Caco-2 (cell line): Measurements from ENCODE around the gene TPPP2. TPM values are rescaled to one million over a fixed set of nuclear protein-coding genes. Genes with fewer than 3 reads are reported as not detected.

Source experiments
- BruUV-seq: library from RNA; stranded (reverse); fragments of 400-500 nt; replicated peaks from 2 replicates; lab custom pipeline; 2021; lab: Mats Ljungman, UMichigan
- CTCF ChIA-PET: fragments of 300-600 bp; sonication (Branson Sonifier 250); formaldehyde crosslinking; loops from one replicate; lab custom pipeline; 2022; ENCODE audit warnings: antibody characterized with exemption; lab: Charles Lee
- POLR2A ChIA-PET: fragments of 300-600 bp; sonication (Branson Sonifier 250); formaldehyde crosslinking; loops from one replicate; lab custom pipeline; 2022; ENCODE audit warnings: antibody characterized with exemption; lab: Charles Lee
- DNase-seq, 2 experiments: peaks; one replicate each; pipeline versions ENCODE4 v3.0.0 to v3.0.0-alpha.2; 2020 to 2022
- H3K27me3 ChIP-seq: replicated peaks from 2 replicates; pipeline ENCODE4 v1.6.0; 2011; ENCODE audit warnings: low read length; ENCODE audit not compliant: control insufficient read depth, insufficient read depth
- H3K36me3 ChIP-seq: 2 replicates; pipeline ENCODE4 v1.5.1; 2011; ENCODE audit warnings: low read length; ENCODE audit not compliant: control insufficient read depth, insufficient read depth
- H3K4me1 ChIP-seq: fragments of 250-450 bp; sonication (Bioruptor Pico); 2 replicates; pipeline ENCODE4 v1.5.1; 2020; ENCODE audit warnings: mild to moderate bottlenecking
- H3K4me3 ChIP-seq: 2 replicates; pipeline ENCODE4 v1.5.1; 2011; ENCODE audit warnings: low read depth, mild to moderate bottlenecking, control low read depth, low read length
- H3K9me3 ChIP-seq: fragments of 250-450 bp; sonication (Bioruptor Pico); 2 replicates; pipeline ENCODE4 v1.5.1; 2020; ENCODE audit warnings: mild to moderate bottlenecking, moderate library complexity
- H3K27ac Mint-ChIP-seq: one replicate; pipeline ENCODE4 v1.8.0; 2022; ENCODE audit warnings: mixed read lengths; ENCODE audit not compliant: unreplicated experiment
- H3K27me3 Mint-ChIP-seq: one replicate; pipeline ENCODE4 v1.8.0; 2022; ENCODE audit warnings: mixed read lengths; ENCODE audit not compliant: insufficient read depth, unreplicated experiment
- H3K36me3 Mint-ChIP-seq: one replicate; pipeline ENCODE4 v1.8.0; 2022; ENCODE audit warnings: mild to moderate bottlenecking, mixed read lengths; ENCODE audit not compliant: insufficient read depth, unreplicated experiment
- H3K4me1 Mint-ChIP-seq: one replicate; pipeline ENCODE4 v1.8.0; 2022; ENCODE audit warnings: low read depth, mixed read lengths; ENCODE audit not compliant: unreplicated experiment
- H3K4me3 Mint-ChIP-seq: one replicate; pipeline ENCODE4 v1.8.0; 2022; ENCODE audit warnings: mild to moderate bottlenecking, moderate library complexity, mixed read lengths; ENCODE audit not compliant: unreplicated experiment
- H3K9me3 Mint-ChIP-seq: one replicate; pipeline ENCODE4 v1.8.0; 2022; ENCODE audit warnings: mixed read lengths; ENCODE audit not compliant: unreplicated experiment
- intact Hi-C: fragments of 100-400 bp; cut with micrococcal nuclease; formaldehyde crosslinking; loops from one replicate; pipeline ENCODE4 v1.10.0; 2022; ENCODE audit not compliant: unreplicated experiment
- total RNA-seq: library from RNA; stranded (reverse); gene quantifications from 2 replicates; pipeline ENCODE4 v1.2.3, GENCODE V29; 2022
- TF ChIP-seq, protein P1 (sequence below), 2 experiments: fragments of 200-600 bp in 1 of 2; IDR thresholded peaks; 1 replicate in 1 of 2; 2 replicates in 1 of 2; pipeline versions ENCODE4 v1.5.1 to v1.8.0; 2011 to 2022; ENCODE audit warnings: antibody characterized with exemption in 1 of 2, control low read depth in 1 of 2, inconsistent platforms in 1 of 2, low read depth in 1 of 2, low read length in 1 of 2, mild to moderate bottlenecking in 1 of 2, moderate library complexity in 1 of 2; ENCODE audit not compliant: insufficient read depth in 1 of 2, severe bottlenecking in 1 of 2, unreplicated experiment in 1 of 2

The TPPP2 gene
- total RNA-seq, 1 experiment from 2014 or later: not detected

- Histone ChIP-seq H3K4me3 (peak overlapping the region; percentile 76), H3K4me1 (peaks cover 6% of the 10 kb centered on the region), H3K36me3 (no peaks in the 10 kb centered on the region), H3K9me3 (no peaks in the 10 kb centered on the region), H3K27me3 (no peaks in the 10 kb centered on the region)
- peak overlapping the region; percentile 84 for H3K4me3 Mint-ChIP-seq
- no TSS peak for BruUV-seq
- CTCF ChIA-PET: interaction anchor here (0.6 to 3.4 kb wide), 12 partner anchors 12 to 62 kb away, joined by 4 to 50 read pairs (median 6); partner anchors contain the start of gene ZNF219
- no peaks in the 10 kb centered on the region for H3K9me3 Mint-ChIP-seq
- no peaks in the 10 kb centered on the region for H3K4me1 Mint-ChIP-seq
- TF ChIP-seq, protein P1, sequence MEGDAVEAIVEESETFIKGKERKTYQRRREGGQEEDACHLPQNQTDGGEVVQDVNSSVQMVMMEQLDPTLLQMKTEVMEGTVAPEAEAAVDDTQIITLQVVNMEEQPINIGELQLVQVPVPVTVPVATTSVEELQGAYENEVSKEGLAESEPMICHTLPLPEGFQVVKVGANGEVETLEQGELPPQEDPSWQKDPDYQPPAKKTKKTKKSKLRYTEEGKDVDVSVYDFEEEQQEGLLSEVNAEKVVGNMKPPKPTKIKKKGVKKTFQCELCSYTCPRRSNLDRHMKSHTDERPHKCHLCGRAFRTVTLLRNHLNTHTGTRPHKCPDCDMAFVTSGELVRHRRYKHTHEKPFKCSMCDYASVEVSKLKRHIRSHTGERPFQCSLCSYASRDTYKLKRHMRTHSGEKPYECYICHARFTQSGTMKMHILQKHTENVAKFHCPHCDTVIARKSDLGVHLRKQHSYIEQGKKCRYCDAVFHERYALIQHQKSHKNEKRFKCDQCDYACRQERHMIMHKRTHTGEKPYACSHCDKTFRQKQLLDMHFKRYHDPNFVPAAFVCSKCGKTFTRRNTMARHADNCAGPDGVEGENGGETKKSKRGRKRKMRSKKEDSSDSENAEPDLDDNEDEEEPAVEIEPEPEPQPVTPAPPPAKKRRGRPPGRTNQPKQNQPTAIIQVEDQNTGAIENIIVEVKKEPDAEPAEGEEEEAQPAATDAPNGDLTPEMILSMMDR (IDR thresholded peaks at IDR 0.05; ENCODE audit: insufficient read depth in 1 of 2, low read depth in 1 of 2, low read length in 1 of 2, severe bottlenecking in 1 of 2, unreplicated experiment in 1 of 2): no peak
- peak overlapping the region; percentile 22 for H3K27ac Mint-ChIP-seq
- peak in 1 of 2 experiments; percentile 36 for DNase-seq
- H3K27me3 Mint-ChIP-seq: peaks cover 3% of the 10 kb centered on the region
- POLR2A ChIA-PET: interaction anchor here (0.6 kb wide), 1 partner anchor 716 kb away, joined by 4 read pairs; no protein-coding TSS in a partner anchor
- no peaks in the 10 kb centered on the region for H3K36me3 Mint-ChIP-seq
- intact Hi-C loops: no loop called here
These were observed 41.4 kb downstream of the TPPP2 start for GRCh38 chr14:21071225-21072030.

DNA sequence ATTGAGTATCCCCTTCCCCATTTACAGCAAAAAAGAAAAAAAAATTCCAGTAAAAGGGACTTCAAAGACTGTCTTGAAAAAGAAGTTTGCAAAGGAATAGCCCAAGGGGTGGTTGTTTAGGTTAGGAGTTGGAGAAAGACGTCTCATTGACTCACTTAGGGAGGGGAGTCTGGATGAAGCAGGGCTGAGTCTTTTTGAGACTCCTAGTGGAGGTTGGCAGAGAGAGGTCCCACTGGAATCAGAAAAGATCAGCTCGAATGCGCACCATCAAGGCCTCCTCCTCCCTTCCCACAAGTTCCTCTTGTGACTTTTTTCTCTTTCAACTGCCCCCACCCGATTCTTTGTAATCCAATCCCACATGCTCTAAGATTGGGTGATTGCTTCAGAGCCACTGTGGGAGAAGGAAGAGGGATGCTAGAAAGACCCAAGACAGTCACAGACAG, 42.0 kb downstream of the TPPP2 start:
- no peaks in the 10 kb centered on the region for H3K27me3 Mint-ChIP-seq
- ChIA-PET CTCF (interaction anchor here (0.6 to 3.4 kb wide), 11 partner anchors 12 to 62 kb away, joined by 4 to 50 read pairs (median 6); partner anchors contain the start of gene ZNF219), POLR2A (interaction anchor here (0.6 kb wide), 1 partner anchor 717 kb away, joined by 4 read pairs; no protein-coding TSS in a partner anchor)
- H3K36me3 Mint-ChIP-seq: no peaks in the 10 kb centered on the region
- DNase-seq: no peak
- no peak overlapping the region for H3K27ac Mint-ChIP-seq
- H3K9me3 ChIP-seq: no peaks in the 10 kb centered on the region
- no peak overlapping the region; the same call in 1 of the 2 replicates for H3K4me3 ChIP-seq
- intact Hi-C loops: no loop called here
- no TSS peak for BruUV-seq
- no peaks in the 10 kb centered on the region for H3K36me3 ChIP-seq
- TF ChIP-seq, protein P1 (IDR thresholded peaks at IDR 0.05; ENCODE audit: insufficient read depth in 1 of 2, low read depth in 1 of 2, low read length in 1 of 2, severe bottlenecking in 1 of 2, unreplicated experiment in 1 of 2): no peak
- H3K4me1 ChIP-seq: peaks cover 6% of the 10 kb centered on the region
- no peaks in the 10 kb centered on the region for H3K27me3 ChIP-seq
- no peaks in the 10 kb centered on the region for H3K4me1 Mint-ChIP-seq
- H3K9me3 Mint-ChIP-seq: no peaks in the 10 kb centered on the region
- peak overlapping the region; percentile 84 for H3K4me3 Mint-ChIP-seq

DNA sequence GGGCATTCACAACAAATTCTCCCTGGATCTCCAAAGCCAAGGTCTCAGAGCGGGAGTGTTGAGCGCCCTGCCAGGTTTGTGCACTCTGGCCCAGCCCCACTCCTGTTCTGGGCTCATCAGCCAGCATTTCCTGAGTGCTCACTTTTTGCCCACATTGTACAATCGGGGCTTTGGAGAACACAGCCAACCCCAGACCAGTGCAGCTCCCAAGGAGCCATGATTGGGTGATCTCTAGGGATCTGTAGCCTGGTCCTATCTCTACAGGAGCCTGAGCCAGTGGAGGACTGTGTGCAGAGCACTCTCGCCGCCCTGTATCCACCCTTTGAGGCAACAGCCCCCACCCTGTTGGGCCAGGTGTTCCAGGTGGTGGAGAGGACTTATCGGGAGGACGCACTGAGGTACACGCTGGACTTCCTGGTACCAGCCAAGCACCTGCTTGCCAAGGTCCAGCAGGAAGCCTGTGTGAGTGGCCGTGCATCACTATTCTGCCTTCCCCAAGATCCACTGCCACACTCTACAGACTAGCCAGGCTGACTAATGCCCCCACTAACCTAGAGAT, 42.8 kb downstream of the TPPP2 start:
- Mint-ChIP-seq H3K4me1 (no peaks in the 10 kb centered on the region), H3K4me3 (no peak overlapping the region), H3K27me3 (no peaks in the 10 kb centered on the region), H3K27ac (no peak overlapping the region), H3K9me3 (no peaks in the 10 kb centered on the region), H3K36me3 (no peaks in the 10 kb centered on the region)
- ChIA-PET CTCF (interaction anchor here (0.5 to 3.4 kb wide), 3 partner anchors 31 to 121 kb away, joined by 3 to 50 read pairs (median 30); no protein-coding TSS in a partner anchor), POLR2A (no interaction called here)
- BruUV-seq: no TSS peak
- no peak for DNase-seq
- H3K4me1 ChIP-seq: peaks cover 6% of the 10 kb centered on the region
- intact Hi-C loops: no loop called here
- no peaks in the 10 kb centered on the region for H3K27me3 ChIP-seq
- TF ChIP-seq, protein P1 (IDR thresholded peaks at IDR 0.05; ENCODE audit: insufficient read depth in 1 of 2, low read depth in 1 of 2, low read length in 1 of 2, severe bottlenecking in 1 of 2, unreplicated experiment in 1 of 2): no peak
- H3K9me3 ChIP-seq: no peaks in the 10 kb centered on the region
- no peak overlapping the region for H3K4me3 ChIP-seq
- no peaks in the 10 kb centered on the region for H3K36me3 ChIP-seq
